Adipose tissue (tissue), 3 donors: Measurements from ENCODE around the gene CLASP2. TPM values are rescaled to one million over a fixed set of nuclear protein-coding genes. Genes with fewer than 3 reads are reported as not detected.

Experiments used
- H3K27ac ChIP-seq: one replicate; pipeline ENCODE4 v1.5.1; 2013; ENCODE audit warnings: low read depth, low read length
- WGBS, 3 donors: extraction: QIAGEN DNeasy Blood & Tissue Kit; methylation state at CpG; one replicate each; pipeline ENCODE4 v1.1.7; 2013; 5-methylcytosine and 5-hydroxymethylcytosine counted together
- polyA plus RNA-seq, 3 donors: library from polyadenylated mRNA; stranded (reverse); fragments of 200-250 nt; gene quantifications; one replicate each; pipeline ENCODE4 v1.2.3, GENCODE V29; 2013
- donor health status: healthy with polysubstance abuse.
- donor health status: Bipolar disorder and iron deficiency.
- donor health status: healthy.

Gene CLASP2
- polyA plus RNA-seq, 3 donors, result 4.9 to 12.3 (median 10.0) TPM

- 75 to 96% (median 88%) methylated on average over 1 of the region's 1 CpG for WGBS, 3 donors
- H3K27ac ChIP-seq, result no peak overlapping the region
These were observed 69.3 kb downstream of the CLASP2 start for GRCh38 chr3:33648793-33649192.

GRCh38 chr3:33646406-33646805 lies 71.6 kb downstream of the CLASP2 start:
- WGBS, 3 donors, result 92 to 96% (median 95%) methylated on average over 1 of the region's 1 CpG
- H3K27ac ChIP-seq, result no peak overlapping the region

- H3K27ac ChIP-seq, result no peak overlapping the region
- 49 to 67% (median 50%) methylated on average over 5 of the region's 5 CpGs for WGBS, 3 donors
These were observed 72.9 kb downstream of the CLASP2 start for GRCh38 chr3:33645060-33645647.

GRCh38 chr3:33644582-33644981 lies 73.5 kb downstream of the CLASP2 start:
- WGBS, 3 donors, result 68 to 72% (median 68%) methylated on average over 4 of the region's 4 CpGs
- H3K27ac ChIP-seq, result no peak overlapping the region

- 67 to 84% (median 74%) methylated on average over 2 of the region's 2 CpGs for WGBS, 3 donors
- no peak overlapping the region for H3K27ac ChIP-seq
These were observed 75.2 kb downstream of the CLASP2 start for GRCh38 chr3:33642806-33643205.

GRCh38 chr3:33639889-33640288 lies 78.2 kb downstream of the CLASP2 start:
- H3K27ac ChIP-seq, result no peak overlapping the region
- WGBS, 3 donors, result 90 to 93% (median 92%) methylated on average over 2 of the region's 2 CpGs

- H3K27ac ChIP-seq, result no peak overlapping the region
- 63 to 89% (median 85%) methylated on average over 5 of the region's 5 CpGs for WGBS, 3 donors
These were observed 80.6 kb downstream of the CLASP2 start for GRCh38 chr3:33637482-33637881.

GRCh38 chr3:33636125-33636850 lies 81.8 kb downstream of the CLASP2 start:
- no peak overlapping the region for H3K27ac ChIP-seq
- 48 to 58% (median 51%) methylated on average over 6 of the region's 6 CpGs for WGBS, 3 donors

GRCh38 chr3:33634262-33634661 lies 83.8 kb downstream of the CLASP2 start:
- 60 to 92% (median 88%) methylated on average over 3 of the region's 3 CpGs for WGBS, 3 donors
- H3K27ac ChIP-seq, result no peak overlapping the region

- 42 to 66% (median 58%) methylated on average over 1 of the region's 1 CpG for WGBS, 3 donors
- H3K27ac ChIP-seq, result no peak overlapping the region
These were observed 88.8 kb downstream of the CLASP2 start for GRCh38 chr3:33629219-33629618.

GRCh38 chr3:33624756-33625155 lies 93.3 kb downstream of the CLASP2 start:
- no peak overlapping the region for H3K27ac ChIP-seq

GRCh38 chr3:33613041-33613440 lies 105.0 kb downstream of the CLASP2 start:
- WGBS, 3 donors, result 97 to 100% (median 100%) methylated on average over 1 of the region's 1 CpG
- H3K27ac ChIP-seq, result no peak overlapping the region

GRCh38 chr3:33612607-33613006 lies 105.4 kb downstream of the CLASP2 start:
- WGBS, 3 donors, result 72 to 98% (median 92%) methylated on average over 1 of the region's 1 CpG
- no peak overlapping the region for H3K27ac ChIP-seq

GRCh38 chr3:33602829-33603228 lies 115.2 kb downstream of the CLASP2 start:
- no peak overlapping the region for H3K27ac ChIP-seq
- WGBS, 3 donors, result 93 to 99% (median 97%) methylated on average over 7 of the region's 7 CpGs

GRCh38 chr3:33597257-33597689 lies 120.8 kb downstream of the CLASP2 start:
- 36 to 65% (median 46%) methylated on average over 2 of the region's 2 CpGs for WGBS, 3 donors
- H3K27ac ChIP-seq, result no peak overlapping the region

- WGBS, 3 donors, result 91 to 97% (median 97%) methylated on average over 1 of the region's 1 CpG
- H3K27ac ChIP-seq, result no peak overlapping the region
These were observed 125.1 kb downstream of the CLASP2 start for GRCh38 chr3:33592999-33593398.

- WGBS, 3 donors, result 79 to 100% (median 82%) methylated on average over 2 of the region's 2 CpGs
- no peak overlapping the region for H3K27ac ChIP-seq
These were observed 127.5 kb downstream of the CLASP2 start for GRCh38 chr3:33590541-33590940.

- WGBS, 3 donors, result 68 to 75% (median 73%) methylated on average over 3 of the region's 3 CpGs
These were observed 131.7 kb downstream of the CLASP2 start for GRCh38 chr3:33586402-33586801.

GRCh38 chr3:33582234-33582633 lies 135.8 kb downstream of the CLASP2 start:
- WGBS, 3 donors, result 92 to 95% (median 95%) methylated on average over 3 of the region's 3 CpGs
- H3K27ac ChIP-seq, result no peak overlapping the region

More at GRCh38 chr3:33586402-33586801, 131.7 kb downstream of the CLASP2 start:
- no peak overlapping the region for H3K27ac ChIP-seq

- H3K27ac ChIP-seq, result no peak overlapping the region
- 77 to 93% (median 93%) methylated on average over 10 of the region's 10 CpGs for WGBS, 3 donors
These were observed 136.4 kb downstream of the CLASP2 start for GRCh38 chr3:33581666-33582065.
